ENCODE data around the gene CDH4.

CDH4 gene

GRCh38 chr20:61762886-61763739, 511.1 kb downstream of the CDH4 start:
- in situ Hi-C loops (cut with HindIII; ENCODE audit: low pct_ligation_motif_present, low pct_unique_long_range_greater_than_20kb, low sequenced_read_pairs): no loop called here
- no peak for DNase-seq

- in situ Hi-C loops (cut with HindIII; ENCODE audit: low pct_ligation_motif_present, low pct_unique_long_range_greater_than_20kb, low sequenced_read_pairs): no loop called here
- DNase-seq: no peak
These were observed 511.8 kb downstream of the CDH4 start for GRCh38 chr20:61763740-61764400.

DNA sequence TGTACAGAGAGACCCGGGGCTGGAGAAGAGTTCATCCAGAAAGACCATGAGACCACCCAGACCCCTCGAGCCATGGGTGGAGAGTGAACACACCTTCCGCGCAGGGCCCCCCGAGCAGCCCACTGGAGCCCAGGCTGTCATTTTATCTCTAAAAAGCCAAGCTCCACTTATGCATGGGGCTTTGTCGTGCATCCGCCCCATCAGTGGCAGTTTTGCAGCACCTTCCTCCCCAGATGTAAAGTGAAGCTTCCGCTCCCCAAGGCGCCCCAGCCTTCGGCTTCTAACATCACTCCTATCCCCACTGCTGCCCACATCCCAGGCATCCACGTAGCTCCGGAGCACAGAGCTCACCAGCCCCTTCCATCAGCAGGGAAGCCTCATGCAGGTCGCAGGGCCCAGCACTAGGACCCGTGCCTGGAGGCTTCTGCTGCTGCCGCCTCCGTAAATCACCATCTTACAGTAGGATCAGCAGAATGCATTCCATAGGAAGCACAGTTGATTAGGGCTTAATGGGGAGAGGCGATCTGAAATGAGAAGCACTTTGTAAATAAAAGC, 512.5 kb downstream of the CDH4 start:
- no peak for DNase-seq
- in situ Hi-C loops (cut with HindIII; ENCODE audit: low pct_ligation_motif_present, low pct_unique_long_range_greater_than_20kb, low sequenced_read_pairs): no loop called here

- no peak for DNase-seq
- in situ Hi-C loops (cut with HindIII; ENCODE audit: low pct_ligation_motif_present, low pct_unique_long_range_greater_than_20kb, low sequenced_read_pairs): no loop called here
These were observed 513.2 kb downstream of the CDH4 start for GRCh38 chr20:61765081-61765870.

DNA sequence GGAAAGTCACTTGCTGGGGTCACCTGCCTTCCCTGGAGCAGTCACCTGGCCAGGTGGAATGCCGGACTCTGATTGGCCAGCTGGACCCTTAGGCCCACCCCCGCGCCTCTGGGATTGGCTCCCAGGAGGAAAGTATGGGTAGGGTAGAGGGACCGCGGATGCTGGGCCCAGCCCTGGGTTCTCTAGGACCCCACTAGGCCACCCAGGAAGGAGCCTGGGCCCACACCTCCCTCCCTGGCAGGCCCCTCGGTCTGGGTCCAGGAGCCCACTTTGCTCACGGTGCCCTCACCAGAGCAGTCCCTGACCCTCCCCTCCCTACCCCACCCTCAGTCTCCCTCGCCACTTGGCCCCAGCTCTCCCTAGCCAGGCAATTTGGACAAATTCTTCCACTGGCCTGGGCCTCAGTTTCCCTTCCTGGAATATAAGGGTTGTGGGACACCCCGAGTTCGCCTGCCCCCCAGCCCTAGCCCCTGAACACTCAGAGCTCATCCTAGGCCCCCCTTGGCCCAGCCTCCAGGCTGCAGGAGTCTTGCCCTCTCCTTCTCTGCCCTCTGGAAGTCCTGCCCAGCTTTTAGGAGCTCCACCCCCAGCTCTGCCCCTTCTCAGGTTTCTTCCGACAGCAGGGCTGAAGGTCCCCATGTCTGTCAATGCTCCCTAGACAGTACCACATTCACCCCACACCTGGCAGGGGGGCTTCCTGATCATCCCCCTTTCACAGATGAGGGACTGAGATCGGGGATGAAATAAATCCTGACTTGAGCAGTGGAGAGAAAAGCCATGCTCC, 514.0 kb downstream of the CDH4 start:
- in situ Hi-C loops (cut with HindIII; ENCODE audit: low pct_ligation_motif_present, low pct_unique_long_range_greater_than_20kb, low sequenced_read_pairs): no loop called here
- DNase-seq: no peak

DNA sequence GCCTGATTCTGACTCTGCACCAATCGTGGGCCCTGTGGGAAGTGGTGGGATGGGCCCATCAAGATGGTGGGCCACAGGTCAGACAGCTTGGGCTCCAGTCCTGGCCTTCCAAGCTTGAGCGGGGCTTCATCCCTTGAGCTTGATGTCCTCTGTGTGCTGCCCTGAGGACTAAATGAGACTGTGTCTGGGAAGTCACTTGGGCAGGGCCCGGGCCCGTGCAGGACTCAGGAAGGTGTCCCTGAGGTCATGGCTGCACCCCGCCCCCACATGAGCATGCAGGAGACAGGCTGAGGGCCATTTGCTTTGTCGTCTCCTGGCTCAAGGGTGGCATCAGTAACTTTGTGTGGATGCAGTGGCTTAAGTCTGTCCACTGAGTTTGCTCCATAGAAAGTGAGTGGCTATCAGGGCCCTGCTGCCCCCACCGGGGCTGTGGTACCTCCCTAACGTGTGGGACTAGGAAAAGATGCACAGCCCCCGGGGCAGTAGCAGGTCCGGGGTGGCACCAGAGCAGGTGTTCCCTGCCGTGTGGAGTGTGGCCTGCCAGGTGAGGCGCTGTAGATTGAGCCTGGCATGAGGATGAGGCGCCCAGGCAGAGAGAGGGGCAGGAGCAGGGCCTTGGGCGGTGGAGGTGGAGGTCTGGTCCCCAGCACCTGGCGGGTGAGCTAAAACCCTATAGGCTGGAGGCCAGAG, 515.0 kb downstream of the CDH4 start:
- in situ Hi-C loops (cut with HindIII; ENCODE audit: low pct_ligation_motif_present, low pct_unique_long_range_greater_than_20kb, low sequenced_read_pairs): no loop called here
- DNase-seq: no peak

DNA sequence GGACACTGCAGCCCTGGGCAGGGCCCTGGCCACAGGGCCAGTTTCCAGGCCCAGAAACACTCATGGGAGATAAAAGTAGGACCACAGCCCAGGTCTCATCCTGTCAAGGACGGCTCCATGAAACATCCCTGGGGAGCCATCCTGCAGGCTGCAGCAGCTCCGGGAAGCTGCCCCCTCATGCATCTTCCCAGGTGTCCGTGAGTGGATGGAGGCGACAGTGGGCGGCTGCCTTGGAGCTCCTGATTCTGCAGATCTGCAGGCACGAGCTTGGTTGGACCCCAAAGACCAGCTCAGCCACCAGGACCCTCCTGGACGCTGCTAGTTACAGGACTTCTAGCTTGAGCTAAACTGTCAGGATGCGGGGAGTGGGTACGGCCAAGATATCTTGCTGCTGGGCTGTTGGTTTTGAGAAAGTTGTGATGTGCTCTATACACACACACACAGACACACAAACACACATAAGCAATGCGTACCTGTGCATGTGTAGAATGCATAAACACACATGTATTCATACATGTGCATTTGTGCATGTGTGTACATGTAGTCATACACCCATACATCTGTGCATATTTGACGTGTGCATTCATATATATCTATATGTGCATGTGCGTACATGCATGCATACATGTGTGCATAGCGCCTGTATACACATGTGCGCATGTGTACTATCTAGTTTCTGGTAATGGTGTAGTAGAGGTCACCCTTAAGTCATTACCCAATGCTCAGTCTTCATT, 515.9 kb downstream of the CDH4 start:
- in situ Hi-C loops (cut with HindIII; ENCODE audit: low pct_ligation_motif_present, low pct_unique_long_range_greater_than_20kb, low sequenced_read_pairs): no loop called here

DNA sequence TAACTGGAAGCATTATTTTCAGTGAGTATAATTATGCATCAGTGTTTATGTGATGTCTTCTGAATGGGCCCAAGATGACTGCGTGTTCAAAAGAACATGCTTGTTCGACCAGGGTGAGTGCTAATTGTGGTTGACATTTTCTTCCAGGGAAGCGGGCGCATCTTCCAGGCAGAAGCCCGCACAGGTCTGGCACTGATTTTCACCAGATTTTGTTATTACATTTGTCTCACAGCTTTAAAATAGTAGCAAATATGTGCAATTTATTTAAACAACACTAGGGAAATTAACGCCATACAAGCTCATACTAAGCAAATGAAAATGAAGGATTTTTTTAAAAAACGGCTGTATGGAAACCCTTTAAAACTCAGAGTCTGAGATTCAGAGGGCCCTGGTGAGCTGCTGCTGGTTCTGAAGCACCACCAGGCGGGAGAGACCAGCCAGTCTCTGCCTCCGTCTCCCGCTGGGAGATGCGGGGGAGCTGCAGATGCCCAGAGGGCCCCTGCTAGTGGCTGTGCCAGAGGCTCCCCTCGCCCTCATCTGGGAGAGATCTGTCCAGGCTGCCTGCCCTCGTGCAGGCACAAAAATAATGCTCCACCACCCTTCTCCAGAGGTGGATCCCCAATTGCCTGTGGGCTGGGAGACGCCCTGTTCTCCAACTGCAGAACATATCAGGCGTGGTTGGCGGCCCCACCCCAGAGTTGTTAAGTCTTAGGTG, 516.7 kb downstream of the CDH4 start:
- in situ Hi-C loops (cut with HindIII; ENCODE audit: low pct_ligation_motif_present, low pct_unique_long_range_greater_than_20kb, low sequenced_read_pairs): no loop called here
- DNase-seq: no peak

More for the DNA sequence above, 515.9 kb downstream of the CDH4 start:
- no peak for DNase-seq

DNA sequence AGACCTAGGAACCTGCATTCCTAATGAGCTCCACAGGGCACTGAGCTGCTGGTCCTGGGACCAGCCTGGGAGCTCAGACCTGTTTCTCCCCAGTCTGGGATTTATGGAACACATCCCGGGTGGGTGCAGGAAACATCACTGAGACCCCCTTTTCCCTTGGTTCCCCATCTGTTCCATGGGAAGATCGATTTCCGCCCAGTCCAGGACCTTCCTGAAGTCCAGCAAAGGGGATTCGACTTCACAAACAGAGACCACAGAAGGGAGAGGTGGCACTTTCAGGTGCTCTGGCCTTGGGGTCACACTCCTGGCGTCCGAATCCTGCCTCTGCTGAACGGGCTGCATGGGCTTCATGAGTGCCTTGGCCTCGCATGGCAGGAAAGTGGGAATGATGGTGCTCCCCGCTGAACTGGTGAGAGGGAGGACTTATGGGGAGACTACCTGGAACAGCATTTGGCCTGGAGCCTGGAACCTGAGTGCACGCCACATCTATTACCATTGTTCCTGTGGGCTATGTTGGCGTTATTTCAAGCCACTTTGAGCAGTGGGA, 517.3 kb downstream of the CDH4 start:
- in situ Hi-C loops (cut with HindIII; ENCODE audit: low pct_ligation_motif_present, low pct_unique_long_range_greater_than_20kb, low sequenced_read_pairs): no loop called here
- no peak for DNase-seq

GRCh38 chr20:61770113-61770585, 518.1 kb downstream of the CDH4 start:
- DNase-seq: no peak
- in situ Hi-C loops (cut with HindIII; ENCODE audit: low pct_ligation_motif_present, low pct_unique_long_range_greater_than_20kb, low sequenced_read_pairs): no loop called here

DNA sequence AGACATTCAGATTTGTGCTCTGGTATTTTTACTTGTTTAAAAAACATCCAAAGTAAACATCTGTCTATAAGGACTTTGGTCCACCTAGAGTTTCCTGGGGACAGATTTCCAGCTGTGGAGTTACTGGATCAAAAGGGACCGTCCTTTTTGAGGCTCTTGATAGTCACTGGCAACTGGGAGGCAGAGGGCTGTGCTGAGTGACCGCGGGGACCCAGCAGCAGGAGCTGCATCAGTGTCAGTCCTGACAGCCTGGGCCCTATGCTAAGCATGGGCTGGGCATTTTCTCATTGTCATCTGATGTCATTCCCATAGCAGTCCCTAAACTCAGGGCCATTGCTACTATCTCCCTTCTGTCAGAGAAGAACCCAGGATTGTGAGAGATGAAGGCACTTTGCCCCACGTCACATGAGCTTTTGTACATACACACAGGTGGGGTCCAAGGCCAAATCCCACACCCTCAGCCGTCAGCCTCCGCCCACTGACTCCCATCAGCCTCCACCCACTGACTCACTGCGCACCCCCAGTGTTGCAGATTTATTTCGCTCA, 519.8 kb downstream of the CDH4 start:
- in situ Hi-C loops (cut with HindIII; ENCODE audit: low pct_ligation_motif_present, low pct_unique_long_range_greater_than_20kb, low sequenced_read_pairs): no loop called here
- no peak for DNase-seq

DNA sequence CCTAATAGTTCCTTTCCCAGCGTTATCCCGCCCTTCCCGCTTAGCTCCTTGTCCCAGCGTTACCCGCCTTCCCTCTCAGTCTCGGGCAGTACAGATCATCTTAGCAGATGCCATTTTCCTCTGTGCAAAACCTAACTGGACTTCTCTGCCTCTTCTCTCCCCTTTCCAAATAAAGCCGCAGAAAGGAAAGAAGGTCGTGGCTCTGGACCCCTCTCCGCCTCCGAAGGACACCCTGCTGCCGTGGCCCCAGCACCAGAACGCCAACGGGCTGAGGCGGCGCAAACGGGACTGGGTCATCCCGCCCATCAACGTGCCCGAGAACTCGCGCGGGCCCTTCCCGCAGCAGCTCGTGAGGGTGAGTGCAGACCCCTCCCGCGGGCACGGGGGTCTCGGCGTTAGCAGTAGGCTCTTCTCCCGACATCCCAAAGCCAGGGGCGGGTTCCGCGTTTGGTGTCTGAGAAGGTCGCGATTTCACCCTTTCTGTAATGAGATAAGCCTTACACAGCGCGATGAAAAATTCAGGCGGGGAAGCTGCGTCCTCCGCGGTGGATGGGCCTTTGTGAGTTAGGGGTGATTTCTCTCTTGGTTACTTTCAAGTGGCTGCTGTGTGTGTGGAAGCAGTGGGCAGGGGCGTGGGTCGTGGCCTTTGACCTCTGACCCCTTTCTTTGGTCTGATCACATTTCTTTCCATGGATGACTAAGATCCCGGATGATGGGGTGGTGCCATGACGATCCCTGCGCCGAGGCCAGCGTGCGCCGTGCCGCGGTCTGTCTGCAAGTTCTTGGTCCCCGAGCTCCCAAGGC, 521.0 kb downstream of the CDH4 start:
- in situ Hi-C loops (cut with HindIII; ENCODE audit: low pct_ligation_motif_present, low pct_unique_long_range_greater_than_20kb, low sequenced_read_pairs): no loop called here
- no peak for DNase-seq

DNA sequence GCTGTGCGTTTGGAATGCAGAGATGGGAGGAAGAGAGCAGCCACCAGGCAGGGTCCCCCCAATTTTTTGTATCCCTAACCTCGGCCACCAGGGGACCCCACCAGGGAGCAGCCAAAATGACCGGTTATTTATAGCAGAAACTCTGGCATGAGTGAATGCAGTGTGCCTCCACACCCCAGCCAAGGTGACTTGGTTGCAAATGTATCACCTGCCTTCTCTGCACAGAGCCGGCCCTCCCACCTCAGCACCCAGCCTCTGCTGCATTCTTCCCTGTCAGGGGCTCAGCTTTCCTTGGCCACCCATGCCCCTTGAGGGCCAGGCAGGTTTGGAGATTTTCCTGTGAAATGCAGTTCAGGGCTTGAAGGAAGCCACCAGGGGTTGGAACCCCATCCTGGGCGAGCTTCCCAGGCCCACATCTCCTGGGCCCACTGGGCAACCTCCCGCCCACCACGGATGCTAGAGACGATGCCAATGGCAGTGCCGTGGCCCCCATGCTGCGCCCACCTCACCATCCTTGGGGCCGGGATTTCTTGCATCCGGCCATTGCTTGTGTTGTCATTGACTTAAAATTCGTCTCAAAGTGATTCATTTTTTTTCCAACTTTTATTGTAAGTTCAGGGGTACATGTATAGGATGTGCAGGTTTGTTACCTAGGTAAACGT, 522.0 kb downstream of the CDH4 start:
- no peak for DNase-seq
- in situ Hi-C loops (cut with HindIII; ENCODE audit: low pct_ligation_motif_present, low pct_unique_long_range_greater_than_20kb, low sequenced_read_pairs): no loop called here

- DNase-seq: no peak
- in situ Hi-C loops (cut with HindIII; ENCODE audit: low pct_ligation_motif_present, low pct_unique_long_range_greater_than_20kb, low sequenced_read_pairs): no loop called here
These were observed 523.4 kb downstream of the CDH4 start for GRCh38 chr20:61775423-61775822.

All from ACHN (cell line).